ENCODE results near the gene BAD.
"Not testable (repeated sequence)": the region's sequence is repeated elsewhere in the genome, so short reads cannot be mapped to it uniquely, and the experiment has no call there.

Gene BAD

GRCh38 chr11:64314805-64315561 is 30.5 kb upstream of the BAD start:
- no peak for DNase-seq (ENCODE audit: low read depth)

- no peak for DNase-seq (ENCODE audit: low read depth)
These were observed 29.8 kb upstream of the BAD start for GRCh38 chr11:64314146-64314804.

GRCh38 chr11:64313491-64314145 is 29.2 kb upstream of the BAD start:
- DNase-seq (ENCODE audit: low read depth), result no peak

GRCh38 chr11:64312947-64313346 is 28.5 kb upstream of the BAD start:
- DNase-seq (ENCODE audit: low read depth), result no peak

DNA sequence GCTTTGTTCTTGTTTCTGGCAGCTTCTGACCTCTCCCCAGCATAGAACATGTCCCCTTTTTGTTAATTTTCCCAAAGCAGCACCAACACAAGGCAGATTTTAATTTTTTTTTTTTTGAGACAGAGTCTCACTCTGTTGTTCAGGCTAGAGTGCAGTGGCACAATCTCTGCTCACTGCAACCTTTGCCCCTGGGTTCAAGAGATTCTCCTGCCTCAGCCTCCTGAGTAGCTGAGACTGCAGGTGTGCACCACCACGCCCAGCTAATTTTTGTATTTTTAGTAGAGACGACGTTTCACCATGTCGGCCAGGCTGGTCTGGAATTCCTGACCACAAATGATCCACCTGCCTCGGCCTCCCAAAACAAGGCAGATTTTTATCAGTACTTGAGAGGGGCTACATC is 23.3 kb upstream of the BAD start:
- DNase-seq (ENCODE audit: low read depth), result not testable (repeated sequence)

DNA sequence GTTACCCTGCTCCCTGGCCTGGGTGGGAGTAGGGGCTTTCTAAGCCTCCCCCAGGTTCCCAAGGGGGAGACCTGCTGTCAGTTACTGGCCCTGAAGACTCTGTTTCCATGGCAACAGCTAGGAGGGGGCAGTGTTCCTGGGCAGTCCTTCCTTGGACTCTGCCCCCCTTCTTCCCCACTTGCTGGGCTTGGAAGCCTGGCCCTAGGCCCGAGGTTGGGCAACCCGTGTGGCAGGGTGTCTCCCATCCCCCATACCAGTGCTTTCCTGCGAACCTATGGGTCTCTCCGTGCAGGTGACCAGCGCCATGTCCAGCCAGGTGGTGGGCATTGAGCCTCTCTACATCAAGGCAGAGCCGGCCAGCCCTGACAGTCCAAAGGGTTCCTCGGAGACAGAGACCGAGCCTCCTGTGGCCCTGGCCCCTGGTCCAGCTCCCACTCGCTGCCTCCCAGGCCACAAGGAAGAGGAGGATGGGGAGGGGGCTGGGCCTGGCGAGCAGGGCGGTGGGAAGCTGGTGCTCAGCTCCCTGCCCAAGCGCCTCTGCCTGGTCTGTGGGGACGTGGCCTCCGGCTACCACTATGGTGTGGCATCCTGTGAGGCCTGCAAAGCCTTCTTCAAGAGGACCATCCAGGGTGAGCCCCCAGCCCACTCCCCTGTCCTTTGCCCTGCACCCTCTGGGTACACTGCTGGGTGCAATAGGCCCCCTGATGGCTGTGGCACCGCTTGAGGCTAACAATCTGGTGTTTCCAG is 22.6 kb upstream of the BAD start:
- no peak for DNase-seq (ENCODE audit: low read depth)

GRCh38 chr11:64306563-64306875 is 22.1 kb upstream of the BAD start:
- no peak for DNase-seq (ENCODE audit: low read depth)

DNA sequence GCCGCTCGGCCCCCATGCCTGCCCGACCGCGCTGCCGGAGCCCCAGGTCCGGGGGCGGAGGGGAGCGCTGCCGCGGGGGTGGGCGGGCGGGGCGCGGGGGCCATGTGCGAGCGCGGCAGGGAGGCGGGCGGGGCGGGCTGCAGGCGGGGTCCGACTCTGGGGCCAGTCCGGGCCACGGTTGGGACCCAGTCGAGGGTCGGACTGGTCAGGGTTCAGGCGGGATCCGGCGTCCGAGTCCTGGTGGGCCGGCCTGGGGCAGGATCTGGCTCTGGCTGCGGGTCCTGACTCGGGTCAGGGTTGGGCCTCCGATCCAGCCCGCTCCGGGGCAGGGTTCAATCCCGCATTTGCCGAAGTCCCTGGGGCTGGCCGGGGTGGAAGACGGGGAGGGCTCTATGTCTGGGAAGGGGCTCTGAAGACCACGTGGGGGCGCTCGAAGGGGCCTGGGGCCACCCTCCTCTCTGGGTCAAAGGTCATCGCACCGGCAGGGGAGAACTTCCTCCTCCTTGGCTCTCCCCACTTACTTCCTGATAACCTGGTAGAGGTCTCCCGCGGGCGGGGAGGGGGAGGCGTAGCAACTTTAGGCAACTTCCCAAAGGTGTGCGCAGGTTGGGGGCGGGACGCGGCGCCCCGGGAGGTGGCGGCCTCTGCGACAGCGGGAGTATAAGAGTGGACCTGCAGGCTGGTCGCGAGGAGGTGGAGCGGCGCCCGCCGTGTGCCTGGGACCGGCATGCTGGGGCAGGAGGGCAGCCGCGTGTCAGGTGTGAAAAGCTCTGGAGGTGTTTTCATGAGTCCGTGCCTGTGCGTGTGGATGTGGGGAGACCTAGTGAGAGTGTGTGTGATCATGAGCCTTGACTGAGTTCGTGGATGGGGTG is 21.5 kb upstream of the BAD start:
- no peak for DNase-seq (ENCODE audit: low read depth)

DNA sequence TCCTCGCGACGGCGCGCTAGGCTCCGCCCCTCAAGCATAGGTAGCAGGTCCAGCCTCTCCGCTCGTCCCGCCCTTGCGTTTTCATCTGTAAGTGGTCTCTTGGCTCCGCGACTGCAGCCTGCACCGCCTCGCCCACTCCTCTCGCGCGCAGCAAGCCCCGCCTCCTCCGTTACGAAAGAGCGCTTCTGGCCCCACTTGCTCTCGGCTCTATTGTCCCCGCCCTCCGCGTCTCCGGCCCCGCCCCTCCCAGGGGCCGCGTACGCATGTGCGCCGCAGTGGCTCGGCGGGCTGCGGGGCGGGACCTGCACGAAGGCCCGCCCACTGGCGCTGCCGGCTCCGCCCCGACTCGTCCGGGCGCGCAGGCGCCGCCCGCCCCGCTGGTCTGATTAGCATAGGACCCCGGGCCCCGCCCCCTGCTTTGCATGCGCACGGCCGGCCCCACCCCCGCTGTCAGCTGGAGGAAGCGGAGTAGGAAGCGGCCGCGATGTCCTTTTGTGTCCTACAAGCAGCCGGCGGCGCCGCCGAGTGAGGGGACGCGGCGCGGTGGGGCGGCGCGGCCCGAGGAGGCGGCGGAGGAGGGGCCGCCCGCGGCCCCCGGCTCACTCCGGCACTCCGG is 20.7 kb upstream of the BAD start, which contains the start of gene ESRRA:
Gene ESRRA (plus strand): TSS at position 450 of the 616 bp plus-strand sequence. CDS start 1,656 bp downstream, outside the sequence.
- DNase-seq (ENCODE audit: low read depth), result peak; percentile 76

- DNase-seq (ENCODE audit: low read depth), result no peak
These were observed 20.0 kb upstream of the BAD start for GRCh38 chr11:64304316-64305072.

DNA sequence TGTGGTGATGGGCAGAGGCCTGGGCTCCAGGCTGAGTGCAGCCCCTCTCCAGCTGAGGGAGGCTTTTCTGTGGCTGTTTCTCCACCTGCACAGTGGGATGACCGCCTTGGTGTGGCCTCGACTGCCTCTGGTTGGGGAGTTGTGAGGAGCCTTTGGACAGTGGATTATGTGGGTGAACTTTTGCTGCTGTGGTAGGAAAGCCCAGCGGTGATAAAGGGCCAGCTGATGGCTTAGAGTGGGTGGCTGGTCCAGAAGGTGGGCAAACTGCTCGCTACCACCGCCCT is 19.5 kb upstream of the BAD start:
- no peak for DNase-seq (ENCODE audit: low read depth)

- DNase-seq (ENCODE audit: low read depth), result no peak
These were observed 18.9 kb upstream of the BAD start for GRCh38 chr11:64303109-64304031.

- DNase-seq (ENCODE audit: low read depth), result no peak
These were observed 15.6 kb upstream of the BAD start, which contains the start of gene CATSPERZ for GRCh38 chr11:64299847-64300648. Gene CATSPERZ (plus strand): TSS chr11:64300358. CDS start chr11:64300411, 53 bp downstream.

DNA sequence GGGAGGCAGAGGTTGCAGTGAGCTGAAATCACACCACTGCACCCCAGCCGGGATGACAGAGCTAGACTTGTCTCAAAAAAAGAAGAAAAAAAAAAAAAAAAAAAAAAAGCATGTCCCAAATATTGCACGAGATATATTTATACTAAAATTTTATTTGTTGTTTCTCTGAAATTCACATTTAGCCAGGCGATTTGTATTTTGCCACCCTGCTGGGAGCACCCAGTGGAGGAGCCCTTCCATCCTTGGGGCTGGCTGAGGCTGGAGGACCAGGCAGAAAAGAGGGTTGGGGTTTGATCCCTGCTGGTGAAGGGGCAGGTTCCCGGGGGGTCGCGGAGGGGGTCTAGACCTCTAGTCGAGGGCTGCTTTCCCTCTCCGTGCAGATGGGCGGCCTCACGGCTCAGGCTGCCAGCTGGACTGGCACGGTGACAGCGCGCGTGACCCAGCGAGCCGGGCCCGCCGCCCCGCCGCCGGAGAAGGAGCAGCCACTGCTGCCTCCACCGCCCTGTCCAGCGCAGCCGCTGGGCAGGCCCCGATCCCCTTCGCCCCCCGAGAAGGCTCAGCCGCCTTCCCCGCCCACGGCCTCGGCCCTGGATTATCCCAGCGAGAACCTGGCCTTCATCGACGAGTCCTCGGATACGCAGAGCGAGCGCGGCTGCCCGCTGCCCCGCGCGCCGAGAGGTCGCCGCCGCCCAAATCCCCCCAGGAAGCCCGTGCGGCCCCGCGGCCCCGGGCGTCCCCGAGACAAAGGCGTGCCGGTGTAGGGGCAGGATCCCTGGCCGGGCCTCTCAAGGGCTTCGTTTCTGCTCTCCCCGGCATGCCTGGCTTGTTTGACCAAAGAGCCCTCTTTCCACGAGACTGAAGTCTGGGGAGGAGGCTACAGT is 14.7 kb upstream of the BAD start:
- DNase-seq (ENCODE audit: low read depth), result no peak

DNA sequence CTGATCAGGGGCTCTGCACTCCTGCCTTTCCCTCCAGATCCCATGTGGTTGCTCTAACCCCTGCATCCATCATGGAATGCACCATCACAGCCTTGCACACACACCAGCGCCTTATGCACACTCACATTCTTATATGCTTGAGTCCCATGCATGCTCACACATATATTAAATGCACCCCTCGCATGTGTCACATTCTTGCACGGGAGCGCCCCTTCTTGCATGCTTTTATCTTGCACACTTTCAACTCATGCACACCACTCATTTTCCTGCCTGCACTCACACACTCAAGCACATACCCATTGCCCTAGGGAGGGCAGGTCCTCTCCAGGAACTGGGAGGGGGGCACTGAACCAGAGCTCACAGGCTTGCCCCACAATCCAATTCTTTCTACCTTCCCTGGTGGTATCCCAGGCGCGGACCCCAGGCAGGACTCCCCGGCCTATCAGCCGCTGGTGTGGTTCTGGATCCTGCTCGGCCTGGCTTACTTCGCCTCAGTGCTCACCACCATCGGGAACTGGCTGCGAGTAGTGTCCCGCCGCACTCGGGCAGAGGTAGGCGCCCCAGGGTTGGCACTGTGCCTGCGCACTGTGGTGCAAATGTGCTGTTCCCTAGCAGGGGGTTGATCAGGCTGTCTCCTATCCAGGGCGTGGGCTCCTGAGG is 13.4 kb upstream of the BAD start:
- DNase-seq (ENCODE audit: low read depth), result no peak

- DNase-seq (ENCODE audit: low read depth), result no peak
These were observed 12.6 kb upstream of the BAD start for GRCh38 chr11:64296830-64297698.
